ENCODE data around the gene CEMIP. TPM values are rescaled to one million over a fixed set of nuclear protein-coding genes. Genes with fewer than 3 reads are reported as not detected.

Gene CEMIP
- total and polyA plus RNA-seq, 10 of the 15 experiments (the other 5 are each of a cell fraction or from before 2014, with no cell fraction given): 0.01 to 0.44 (median 0.16) TPM; not detected in 6

DNA sequence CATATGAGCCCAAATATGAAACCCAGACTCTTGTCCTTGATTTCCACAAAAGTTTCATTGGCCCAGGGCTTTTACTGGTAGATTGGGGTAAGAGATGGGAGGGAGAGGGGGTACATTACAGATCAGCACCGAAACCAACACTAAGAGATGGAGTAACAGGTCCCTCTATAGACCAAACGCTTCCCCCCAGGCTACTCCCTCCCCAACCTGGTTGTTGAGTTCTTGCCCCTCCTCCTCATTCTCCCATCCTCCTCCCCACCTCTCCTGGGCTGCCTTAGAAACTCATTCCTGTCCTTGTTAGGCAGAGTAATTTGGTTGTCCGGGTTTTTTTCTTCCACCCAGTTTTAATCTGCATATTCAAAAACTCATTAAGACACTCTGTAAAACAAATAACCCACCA, 136.3 kb downstream of the CEMIP start (continued):
- TF ChIP-seq, protein P1, sequence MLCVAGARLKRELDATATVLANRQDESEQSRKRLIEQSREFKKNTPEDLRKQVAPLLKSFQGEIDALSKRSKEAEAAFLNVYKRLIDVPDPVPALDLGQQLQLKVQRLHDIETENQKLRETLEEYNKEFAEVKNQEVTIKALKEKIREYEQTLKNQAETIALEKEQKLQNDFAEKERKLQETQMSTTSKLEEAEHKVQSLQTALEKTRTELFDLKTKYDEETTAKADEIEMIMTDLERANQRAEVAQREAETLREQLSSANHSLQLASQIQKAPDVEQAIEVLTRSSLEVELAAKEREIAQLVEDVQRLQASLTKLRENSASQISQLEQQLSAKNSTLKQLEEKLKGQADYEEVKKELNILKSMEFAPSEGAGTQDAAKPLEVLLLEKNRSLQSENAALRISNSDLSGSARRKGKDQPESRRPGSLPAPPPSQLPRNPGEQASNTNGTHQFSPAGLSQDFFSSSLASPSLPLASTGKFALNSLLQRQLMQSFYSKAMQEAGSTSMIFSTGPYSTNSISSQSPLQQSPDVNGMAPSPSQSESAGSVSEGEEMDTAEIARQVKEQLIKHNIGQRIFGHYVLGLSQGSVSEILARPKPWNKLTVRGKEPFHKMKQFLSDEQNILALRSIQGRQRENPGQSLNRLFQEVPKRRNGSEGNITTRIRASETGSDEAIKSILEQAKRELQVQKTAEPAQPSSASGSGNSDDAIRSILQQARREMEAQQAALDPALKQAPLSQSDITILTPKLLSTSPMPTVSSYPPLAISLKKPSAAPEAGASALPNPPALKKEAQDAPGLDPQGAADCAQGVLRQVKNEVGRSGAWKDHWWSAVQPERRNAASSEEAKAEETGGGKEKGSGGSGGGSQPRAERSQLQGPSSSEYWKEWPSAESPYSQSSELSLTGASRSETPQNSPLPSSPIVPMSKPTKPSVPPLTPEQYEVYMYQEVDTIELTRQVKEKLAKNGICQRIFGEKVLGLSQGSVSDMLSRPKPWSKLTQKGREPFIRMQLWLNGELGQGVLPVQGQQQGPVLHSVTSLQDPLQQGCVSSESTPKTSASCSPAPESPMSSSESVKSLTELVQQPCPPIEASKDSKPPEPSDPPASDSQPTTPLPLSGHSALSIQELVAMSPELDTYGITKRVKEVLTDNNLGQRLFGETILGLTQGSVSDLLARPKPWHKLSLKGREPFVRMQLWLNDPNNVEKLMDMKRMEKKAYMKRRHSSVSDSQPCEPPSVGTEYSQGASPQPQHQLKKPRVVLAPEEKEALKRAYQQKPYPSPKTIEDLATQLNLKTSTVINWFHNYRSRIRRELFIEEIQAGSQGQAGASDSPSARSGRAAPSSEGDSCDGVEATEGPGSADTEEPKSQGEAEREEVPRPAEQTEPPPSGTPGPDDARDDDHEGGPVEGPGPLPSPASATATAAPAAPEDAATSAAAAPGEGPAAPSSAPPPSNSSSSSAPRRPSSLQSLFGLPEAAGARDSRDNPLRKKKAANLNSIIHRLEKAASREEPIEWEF (IDR thresholded peaks at IDR 0.05; ENCODE audit: insufficient replicate concordance, low read depth, low read length): no peak
- TF ChIP-seq, protein P2, sequence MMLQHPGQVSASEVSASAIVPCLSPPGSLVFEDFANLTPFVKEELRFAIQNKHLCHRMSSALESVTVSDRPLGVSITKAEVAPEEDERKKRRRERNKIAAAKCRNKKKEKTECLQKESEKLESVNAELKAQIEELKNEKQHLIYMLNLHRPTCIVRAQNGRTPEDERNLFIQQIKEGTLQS (IDR thresholded peaks at IDR 0.05; ENCODE audit: borderline replicate concordance, extremely low read depth, low read depth, low read length): no peak
- no peak for TF ChIP-seq NFIC (IDR thresholded peaks at IDR 0.05; ENCODE audit: low read depth, low read length)

DNA sequence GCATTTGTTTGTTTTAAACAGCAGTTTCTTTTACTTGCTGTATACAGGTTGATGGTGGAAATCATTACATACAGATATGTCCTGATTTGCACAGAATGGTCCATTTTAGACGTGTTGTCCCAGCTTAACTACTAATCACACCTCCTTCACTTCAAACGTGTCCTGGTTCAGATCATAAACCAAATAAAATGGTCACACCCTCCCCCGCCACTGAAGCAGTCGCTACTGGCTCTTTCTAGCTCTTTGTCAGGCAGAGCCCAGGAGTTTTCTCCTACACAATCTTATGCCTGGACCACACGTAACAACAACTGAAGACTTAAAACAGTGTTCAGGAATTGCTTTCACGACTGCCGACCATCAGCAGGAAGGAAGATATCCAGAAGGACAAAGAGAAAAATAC, 136.9 kb downstream of the CEMIP start:
- H2AFZ ChIP-seq (ENCODE audit: control insufficient read depth, low read depth, low read length): no peak overlapping the region
- TF ChIP-seq SIX5 (IDR thresholded peaks at IDR 0.05; ENCODE audit: low read depth, low read length, severe bottlenecking) (no peak), KLF5 (IDR thresholded peaks at IDR 0.05; ENCODE audit: partially characterized antibody) (no peak), GATAD2B (conservative IDR thresholded peaks at IDR 0.05; ENCODE audit: low read depth) (no peak), EED (IDR thresholded peaks at IDR 0.05; ENCODE audit: low read depth) (no peak)
- TF ChIP-seq, protein P3, sequence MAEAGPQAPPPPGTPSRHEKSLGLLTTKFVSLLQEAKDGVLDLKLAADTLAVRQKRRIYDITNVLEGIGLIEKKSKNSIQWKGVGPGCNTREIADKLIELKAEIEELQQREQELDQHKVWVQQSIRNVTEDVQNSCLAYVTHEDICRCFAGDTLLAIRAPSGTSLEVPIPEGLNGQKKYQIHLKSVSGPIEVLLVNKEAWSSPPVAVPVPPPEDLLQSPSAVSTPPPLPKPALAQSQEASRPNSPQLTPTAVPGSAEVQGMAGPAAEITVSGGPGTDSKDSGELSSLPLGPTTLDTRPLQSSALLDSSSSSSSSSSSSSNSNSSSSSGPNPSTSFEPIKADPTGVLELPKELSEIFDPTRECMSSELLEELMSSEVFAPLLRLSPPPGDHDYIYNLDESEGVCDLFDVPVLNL (IDR thresholded peaks at IDR 0.05; ENCODE audit: low read depth, low read length): no peak
- TF ChIP-seq, protein P4, sequence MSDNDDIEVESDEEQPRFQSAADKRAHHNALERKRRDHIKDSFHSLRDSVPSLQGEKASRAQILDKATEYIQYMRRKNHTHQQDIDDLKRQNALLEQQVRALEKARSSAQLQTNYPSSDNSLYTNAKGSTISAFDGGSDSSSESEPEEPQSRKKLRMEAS (IDR thresholded peaks at IDR 0.05; ENCODE audit: low read depth, low read length): no peak
- ATAC-seq (no peak), DNase-seq (ENCODE audit: low read depth, low spot score) (no peak), FAIRE-seq (no peak)
- BruUV-seq (replicated peaks): no TSS peak
- intact Hi-C loops (cut with micrococcal nuclease; ENCODE audit: unreplicated experiment) (no loop called here), in situ Hi-C loops (cut with MboI) (no loop called here)
- no peaks in the 10 kb centered on the region for H3K36me3 ChIP-seq (ENCODE audit: control insufficient read depth in 2 of 2, insufficient read depth in 2 of 2, low read length in 1 of 2)
- ChIA-PET RAD21 (ENCODE audit: unreplicated experiment) (no interaction called here), CTCF (no interaction called here), SMC1A (ENCODE audit: uncharacterized antibody, unreplicated experiment) (no interaction called here), POLR2A (no interaction called here)
- H3K27me3 ChIP-seq (replicated peaks in 1 of 2; ENCODE audit: control insufficient read depth in 2 of 2, insufficient read depth in 2 of 2, low read length in 1 of 2): no peaks in the 10 kb centered on the region; a peak in 1 of 4 replicates
- no peak overlapping the region for H3K4me2 ChIP-seq (ENCODE audit: control insufficient read depth, insufficient read depth)
- WGBS (ENCODE audit: insufficient coverage, insufficient replicate concordance, low lambda C conversion rate, missing lambda C conversion rate): 28% methylated on average over 7 of the region's 7 CpGs
- no peak overlapping the region for H3K27ac ChIP-seq (ENCODE audit: control insufficient read depth, insufficient read depth)
- H3K79me2 ChIP-seq (ENCODE audit: control insufficient read depth, insufficient read depth, low read length): no peaks in the 10 kb centered on the region
- H3K9ac ChIP-seq (ENCODE audit: control insufficient read depth, insufficient read depth, low read length): no peak overlapping the region
- H3K9me3 ChIP-seq (replicated peaks; ENCODE audit: control insufficient read depth, insufficient read depth, low read length): no peaks in the 10 kb centered on the region
- H3K4me1 ChIP-seq (ENCODE audit: control insufficient read depth, insufficient read depth, low read length): peaks cover 5% of the 10 kb centered on the region; the same call in 1 of the 2 replicates
- no peak overlapping the region for H3K4me3 ChIP-seq
- H4K20me1 ChIP-seq (ENCODE audit: control insufficient read depth, insufficient read depth): no peaks in the 10 kb centered on the region

Measured in GM12878 (cell line).